PC-9 (cell line): ENCODE results near the gene RAB35.

Experiments used
- CTCF ChIP-seq: fragments of 200-600 bp; sonication (generic); conservative IDR thresholded peaks from 2 replicates; pipeline ENCODE4 v1.6.1; 2017; ENCODE audit warnings: mixed run types, antibody characterized with exemption, mild to moderate bottlenecking, moderate library complexity
- EZH2 ChIP-seq: fragments of 200-600 bp; sonication (generic); IDR thresholded peaks from 2 replicates; pipeline ENCODE4 v1.8.0; 2017; ENCODE audit warnings: antibody characterized with exemption, low read depth

GRCh38 chr12:120115066-120115465, 1.5 kb downstream of the RAB35 start:
- TF ChIP-seq EZH2 (no peak), CTCF (no peak)
